Left ventricle myocardium inferior (tissue), 1 donor: ENCODE results near the gene AP3B1. TPM values are rescaled to one million over a fixed set of nuclear protein-coding genes. Genes with fewer than 3 reads are reported as not detected.
"Not testable (repeated sequence)": the region's sequence is repeated elsewhere in the genome, so short reads cannot be mapped to it uniquely, and the experiment has no call there.

Experiments
- DNase-seq: peaks from one replicate; pipeline ENCODE4 v3.0.0-alpha.2; 2020
- H3K27ac ChIP-seq: fragments of 200-600 bp; replicated peaks from 2 replicates; pipeline ENCODE4 v1.8.0; 2021
- H3K27me3 ChIP-seq: fragments of 200-600 bp; 2 replicates; pipeline ENCODE4 v1.8.0; 2021; ENCODE audit warnings: low read depth
- H3K36me3 ChIP-seq: fragments of 200-600 bp; 2 replicates; pipeline ENCODE4 v1.8.0; 2021
- H3K4me1 ChIP-seq: fragments of 200-600 bp; 2 replicates; pipeline ENCODE4 v1.8.0; 2021
- H3K4me3 ChIP-seq: fragments of 200-600 bp; 2 replicates; pipeline ENCODE4 v1.8.0; 2021; ENCODE audit warnings: mild to moderate bottlenecking, moderate library complexity
- H3K9me3 ChIP-seq: fragments of 200-600 bp; replicated peaks from 2 replicates; pipeline ENCODE4 v1.8.0; 2021
- CTCF ChIP-seq: fragments of 200-600 bp; IDR thresholded peaks from 2 replicates; pipeline ENCODE4 v1.8.0; 2021; ENCODE audit warnings: antibody characterized with exemption, mild to moderate bottlenecking, borderline replicate concordance
- intact Hi-C: fragments of 100-400 bp; cut with micrococcal nuclease; formaldehyde crosslinking; loops from one replicate; pipeline ENCODE4 v1.11.0; 2022
- total RNA-seq: library from RNA; stranded (reverse); fragmentation: NEBNext Ultra II Directional; extraction: Animal tissue kit (Norgen Biotek cat#: 25700); gene quantifications from one replicate; pipeline ENCODE4 v1.2.1, GENCODE V29; 2021
- donor health status: DM: no; HTN: yes; CAD: no; lungs with severe emphysema.

Gene AP3B1
- total RNA-seq, 1 donor from 2014 or later = 22.0 TPM

GRCh38 chr5:78203815-78204214 lies 90.7 kb downstream of the AP3B1 start:
- intact Hi-C loops = no loop called here
- DNase-seq = no peak
- Histone ChIP-seq H3K4me3 (no peak overlapping the region), H3K27me3 (no peaks in the 10 kb centered on the region), H3K27ac (no peak overlapping the region), H3K36me3 (peaks cover 22% of the 10 kb centered on the region), H3K9me3 (no peaks in the 10 kb centered on the region), H3K4me1 (no peaks in the 10 kb centered on the region)
- TF ChIP-seq CTCF = no peak

- no peak overlapping the region for H3K27ac ChIP-seq
Measured at GRCh38 chr5:78190402-78190801, 104.1 kb downstream of the AP3B1 start.

GRCh38 chr5:78188681-78189080 lies 105.8 kb downstream of the AP3B1 start:
- DNase-seq, H3K27ac ChIP-seq, H3K4me3 ChIP-seq, H3K4me1 ChIP-seq, H3K27me3 ChIP-seq, intact Hi-C loops: not testable (repeated sequence)
- Histone ChIP-seq H3K36me3 (peaks cover 10% of the 10 kb centered on the region), H3K9me3 (peaks cover 17% of the 10 kb centered on the region)

More at GRCh38 chr5:78190402-78190801, 104.1 kb downstream of the AP3B1 start:
- no peak for TF ChIP-seq CTCF
- H3K36me3 ChIP-seq = peaks cover 10% of the 10 kb centered on the region
- no peaks in the 10 kb centered on the region for H3K4me1 ChIP-seq
- no peak overlapping the region for H3K4me3 ChIP-seq
- H3K9me3 ChIP-seq = peaks cover 17% of the 10 kb centered on the region
- intact Hi-C loops = no loop called here
- H3K27me3 ChIP-seq = no peaks in the 10 kb centered on the region
- no peak for DNase-seq

GRCh38 chr5:78187172-78187571 lies 107.3 kb downstream of the AP3B1 start:
- H3K9me3 ChIP-seq = peaks cover 17% of the 10 kb centered on the region
- H3K4me3 ChIP-seq = no peak overlapping the region
- no peaks in the 10 kb centered on the region for H3K4me1 ChIP-seq
- no peaks in the 10 kb centered on the region for H3K27me3 ChIP-seq
- no peak for TF ChIP-seq CTCF
- peaks cover 10% of the 10 kb centered on the region for H3K36me3 ChIP-seq
- H3K27ac ChIP-seq = no peak overlapping the region
- intact Hi-C loops = no loop called here
- DNase-seq = no peak

- H3K27ac ChIP-seq = no peak overlapping the region
- no peak for DNase-seq
- intact Hi-C loops = no loop called here
- no peak for TF ChIP-seq CTCF
- no peaks in the 10 kb centered on the region for H3K4me1 ChIP-seq
- no peaks in the 10 kb centered on the region for H3K27me3 ChIP-seq
- H3K36me3 ChIP-seq = peaks cover 13% of the 10 kb centered on the region
- peaks cover 4% of the 10 kb centered on the region for H3K9me3 ChIP-seq
- no peak overlapping the region for H3K4me3 ChIP-seq
Measured at GRCh38 chr5:78182838-78183237, 111.7 kb downstream of the AP3B1 start.

GRCh38 chr5:78178356-78178755 lies 116.1 kb downstream of the AP3B1 start:
- intact Hi-C loops = no loop called here
- Histone ChIP-seq H3K9me3 (no peaks in the 10 kb centered on the region), H3K4me1 (no peaks in the 10 kb centered on the region), H3K36me3 (peaks cover 46% of the 10 kb centered on the region), H3K27me3 (no peaks in the 10 kb centered on the region), H3K27ac (no peak overlapping the region), H3K4me3 (no peak overlapping the region)
- no peak for DNase-seq
- TF ChIP-seq CTCF = no peak

- DNase-seq, H3K27ac ChIP-seq, H3K27me3 ChIP-seq, H3K4me1 ChIP-seq, H3K4me3 ChIP-seq, intact Hi-C loops: not testable (repeated sequence)
- Histone ChIP-seq H3K36me3 (peaks cover 45% of the 10 kb centered on the region), H3K9me3 (peaks cover 35% of the 10 kb centered on the region)
Measured at GRCh38 chr5:78170335-78170734, 124.2 kb downstream of the AP3B1 start.
